ENCODE data around the gene S100G. TPM values are rescaled to one million over a fixed set of nuclear protein-coding genes. Genes with fewer than 3 reads are reported as not detected.

S100G gene
- total RNA-seq, 2 donors from 2014 or later: not detected

- no peak overlapping the region for H3K4me3 ChIP-seq
- no peaks in the 10 kb centered on the region for H3K27me3 ChIP-seq
- no peak for TF ChIP-seq POLR2A (IDR thresholded peaks at IDR 0.05)
- TF ChIP-seq, protein P1, sequence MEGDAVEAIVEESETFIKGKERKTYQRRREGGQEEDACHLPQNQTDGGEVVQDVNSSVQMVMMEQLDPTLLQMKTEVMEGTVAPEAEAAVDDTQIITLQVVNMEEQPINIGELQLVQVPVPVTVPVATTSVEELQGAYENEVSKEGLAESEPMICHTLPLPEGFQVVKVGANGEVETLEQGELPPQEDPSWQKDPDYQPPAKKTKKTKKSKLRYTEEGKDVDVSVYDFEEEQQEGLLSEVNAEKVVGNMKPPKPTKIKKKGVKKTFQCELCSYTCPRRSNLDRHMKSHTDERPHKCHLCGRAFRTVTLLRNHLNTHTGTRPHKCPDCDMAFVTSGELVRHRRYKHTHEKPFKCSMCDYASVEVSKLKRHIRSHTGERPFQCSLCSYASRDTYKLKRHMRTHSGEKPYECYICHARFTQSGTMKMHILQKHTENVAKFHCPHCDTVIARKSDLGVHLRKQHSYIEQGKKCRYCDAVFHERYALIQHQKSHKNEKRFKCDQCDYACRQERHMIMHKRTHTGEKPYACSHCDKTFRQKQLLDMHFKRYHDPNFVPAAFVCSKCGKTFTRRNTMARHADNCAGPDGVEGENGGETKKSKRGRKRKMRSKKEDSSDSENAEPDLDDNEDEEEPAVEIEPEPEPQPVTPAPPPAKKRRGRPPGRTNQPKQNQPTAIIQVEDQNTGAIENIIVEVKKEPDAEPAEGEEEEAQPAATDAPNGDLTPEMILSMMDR (IDR thresholded peaks at IDR 0.05): no peak
- DNase-seq (no peak), ATAC-seq (no peak)
- intact Hi-C loops (cut with DNase I): no loop called here
- no peaks in the 10 kb centered on the region for H3K9me3 ChIP-seq
- H3K27ac ChIP-seq: no peak overlapping the region
- no peaks in the 10 kb centered on the region for H3K4me1 ChIP-seq
- H3K36me3 ChIP-seq (replicated peaks in 1 of 2; ENCODE audit: insufficient read depth in 1 of 2, low read depth in 2 of 2): no peaks in the 10 kb centered on the region
- WGBS, 2 donors: 86 to 100% methylated on average over 1 to 3 of the region's 3 CpGs
Measured at GRCh38 chrX:16654093-16654492, 4.1 kb downstream of the S100G start.

- Histone ChIP-seq H3K4me3 (no peak overlapping the region), H3K27me3 (no peaks in the 10 kb centered on the region), H3K9me3 (no peaks in the 10 kb centered on the region), H3K4me1 (no peaks in the 10 kb centered on the region), H3K27ac (no peak overlapping the region), H3K36me3 (replicated peaks in 1 of 2; ENCODE audit: insufficient read depth in 1 of 2, low read depth in 2 of 2) (no peaks in the 10 kb centered on the region)
- WGBS, 2 donors: 90 to 91% methylated on average over 2 of the region's 2 CpGs
- intact Hi-C loops (cut with DNase I): no loop called here
- DNase-seq: no peak
- TF ChIP-seq POLR2A (IDR thresholded peaks at IDR 0.05): no peak
- TF ChIP-seq, protein P1 (IDR thresholded peaks at IDR 0.05): no peak
- ATAC-seq: no peak
Measured at GRCh38 chrX:16658284-16658683, 8.3 kb downstream of the S100G start.

DNA sequence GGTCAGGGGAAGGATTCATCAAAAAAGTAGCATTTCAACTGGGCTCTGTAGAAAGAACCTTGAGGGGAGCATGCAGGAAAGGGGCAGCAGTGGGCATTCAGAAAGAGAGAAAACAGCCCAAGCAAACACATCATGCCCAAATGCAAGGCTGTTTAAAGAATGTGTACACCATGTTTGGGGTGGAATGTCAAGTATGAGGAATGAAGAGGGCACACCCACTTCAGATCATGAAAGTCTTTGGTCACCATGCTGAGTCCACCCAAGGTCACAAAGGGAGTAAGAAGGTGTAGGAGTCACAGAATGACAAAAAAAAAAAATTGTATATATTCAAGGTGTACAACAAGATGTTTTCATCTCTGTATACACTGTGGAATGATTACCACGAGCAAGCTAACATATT lies 9.4 kb downstream of the S100G start:
- intact Hi-C loops (cut with DNase I): no loop called here
- H3K27ac ChIP-seq: no peak overlapping the region
- H3K27me3 ChIP-seq: no peaks in the 10 kb centered on the region
- no peak for TF ChIP-seq POLR2A (IDR thresholded peaks at IDR 0.05)
- TF ChIP-seq, protein P1 (IDR thresholded peaks at IDR 0.05): no peak
- DNase-seq (no peak), ATAC-seq (no peak)
- no peaks in the 10 kb centered on the region for H3K9me3 ChIP-seq
- WGBS, 2 donors: 86 to 100% methylated on average over 1 of the region's 1 CpG
- H3K4me3 ChIP-seq: no peak overlapping the region
- no peaks in the 10 kb centered on the region for H3K36me3 ChIP-seq (replicated peaks in 1 of 2; ENCODE audit: insufficient read depth in 1 of 2, low read depth in 2 of 2)
- H3K4me1 ChIP-seq: no peaks in the 10 kb centered on the region

- 93 to 94% methylated on average over 2 of the region's 2 CpGs for WGBS, 2 donors
- intact Hi-C loops (cut with DNase I): no loop called here
- no peaks in the 10 kb centered on the region for H3K9me3 ChIP-seq
- TF ChIP-seq, protein P1 (IDR thresholded peaks at IDR 0.05): no peak
- no peak for TF ChIP-seq POLR2A (IDR thresholded peaks at IDR 0.05)
- H3K4me1 ChIP-seq: no peaks in the 10 kb centered on the region
- H3K27me3 ChIP-seq: no peaks in the 10 kb centered on the region
- ATAC-seq (no peak), DNase-seq (no peak)
- H3K27ac ChIP-seq: no peak overlapping the region
- no peaks in the 10 kb centered on the region for H3K36me3 ChIP-seq (replicated peaks in 1 of 2; ENCODE audit: insufficient read depth in 1 of 2, low read depth in 2 of 2)
- no peak overlapping the region for H3K4me3 ChIP-seq
Measured at GRCh38 chrX:16661495-16661894, 11.5 kb downstream of the S100G start.

- Histone ChIP-seq H3K9me3 (no peaks in the 10 kb centered on the region), H3K4me3 (no peak overlapping the region), H3K36me3 (replicated peaks in 1 of 2; ENCODE audit: insufficient read depth in 1 of 2, low read depth in 2 of 2) (no peaks in the 10 kb centered on the region), H3K4me1 (no peaks in the 10 kb centered on the region), H3K27me3 (no peaks in the 10 kb centered on the region), H3K27ac (no peak overlapping the region)
- WGBS, 2 donors: 83 to 86% methylated on average over 1 to 2 of the region's 2 CpGs
- intact Hi-C loops (cut with DNase I): no loop called here
- no peak for TF ChIP-seq POLR2A (IDR thresholded peaks at IDR 0.05)
- ATAC-seq: no peak
- no peak for DNase-seq
Measured at GRCh38 chrX:16662402-16662801, 12.4 kb downstream of the S100G start.

Measured in body of pancreas (tissue), 4 donors.